K562 (cell line): ENCODE measurements around the gene NBPF20. TPM values are rescaled to one million over a fixed set of nuclear protein-coding genes. Genes with fewer than 3 reads are reported as not detected.
A peak's percentile ranks its signal among the peaks of the same experiment; 100 is the strongest.
"Not testable (repeated sequence)": the region's sequence is repeated elsewhere in the genome, so short reads cannot be mapped to it uniquely, and the experiment has no call there.

Source experiments
- ATF3 ChIP-seq, 2 experiments: fragments of 450-650 bp in 1 of 2; sonication (generic) in 1 of 2; formaldehyde crosslinking in 1 of 2; IDR thresholded peaks in 1 of 2; conservative IDR thresholded peaks in 1 of 2; 2 replicates each; pipeline versions ENCODE4 v1.6.1 to v1.8.1; 2016 to 2023; ENCODE audit warnings: mild to moderate bottlenecking in 2 of 2, moderate library complexity in 2 of 2, inconsistent platforms in 1 of 2, missing genetic modification reagents in 1 of 2
- ATF4 ChIP-seq: fragments of 450-650 bp; formaldehyde crosslinking; IDR thresholded peaks from 2 replicates; pipeline ENCODE4 v1.4.0; 2022; ENCODE audit warnings: mild to moderate bottlenecking, moderate library complexity
- CBX1 ChIP-seq: sonication (generic); IDR thresholded peaks from 2 replicates; pipeline ENCODE4 v1.6.1; 2016; ENCODE audit warnings: antibody characterized with exemption, low read depth, mild to moderate bottlenecking
- CREM ChIP-seq: IDR thresholded peaks from 2 replicates; pipeline ENCODE4 v1.6.1; 2014; ENCODE audit warnings: antibody characterized with exemption, low read depth
- CSDE1 ChIP-seq, 2 experiments: fragments of 450-650 bp; IDR thresholded peaks; 2 replicates each; pipeline ENCODE4 v1.6.1; 2016; ENCODE audit warnings: mild to moderate bottlenecking in 1 of 2
- ETV6 ChIP-seq, 3 experiments: fragments of 150-350 bp in 1 of 3; sonication (generic) in 1 of 3; formaldehyde crosslinking in 1 of 3; IDR thresholded peaks; 2 replicates each; pipeline versions ENCODE4 v1.6.1 to v1.8.0; 2014 to 2022; ENCODE audit warnings: borderline replicate concordance in 2 of 3, low read depth in 2 of 3, antibody characterized with exemption in 1 of 3, low read length in 1 of 3, mild to moderate bottlenecking in 1 of 3, missing genetic modification reagents in 1 of 3
- LEF1 ChIP-seq: fragments of 450-650 bp; IDR thresholded peaks from 2 replicates; pipeline ENCODE4 v1.6.1; 2016; ENCODE audit warnings: mild to moderate bottlenecking
- MAFF ChIP-seq: IDR thresholded peaks from 2 replicates; pipeline ENCODE4 v1.6.1; 2012; ENCODE audit warnings: low read length, improper control_type of control experiment
- NBN ChIP-seq: fragments of 450-650 bp; IDR thresholded peaks from 2 replicates; pipeline ENCODE4 v1.6.1; 2016; ENCODE audit warnings: low read depth, mild to moderate bottlenecking
- NR4A1 ChIP-seq, 2 experiments: fragments of 250-450 bp in 1 of 2; fragments of 450-650 bp in 1 of 2; sonication (Bioruptor Pico) in 1 of 2; IDR thresholded peaks; 2 replicates each; pipeline versions ENCODE4 v1.4.0 to v1.6.1; 2016 to 2020; ENCODE audit warnings: mild to moderate bottlenecking in 2 of 2, missing compliant biosample characterization in 1 of 2, missing genetic modification characterization in 1 of 2, moderate library complexity in 1 of 2
- OTX1 ChIP-seq: fragments of 450-650 bp; formaldehyde crosslinking; IDR thresholded peaks from 2 replicates; pipeline ENCODE4 v1.4.0; 2022; ENCODE audit warnings: mild to moderate bottlenecking
- PHF21A ChIP-seq: fragments of 450-650 bp; IDR thresholded peaks from 2 replicates; pipeline ENCODE4 v1.6.1; 2017; ENCODE audit warnings: low read depth, borderline replicate concordance
- PREB ChIP-seq: sonication (generic); formaldehyde crosslinking; IDR thresholded peaks from 2 replicates; pipeline ENCODE4 v1.8.1; 2023; ENCODE audit warnings: mild to moderate bottlenecking, missing genetic modification reagents
- SIN3A ChIP-seq, 2 experiments: fragments of 150-350 bp in 1 of 2; IDR thresholded peaks; 2 replicates each; pipeline ENCODE4 v1.6.1; 2011 to 2016; ENCODE audit warnings: borderline replicate concordance in 2 of 2, low read depth in 2 of 2, low read length in 2 of 2, mild to moderate bottlenecking in 2 of 2, moderate library complexity in 2 of 2; ENCODE audit not compliant: control insufficient read depth in 1 of 2
- SMAD3 ChIP-seq: fragments of 450-650 bp; formaldehyde crosslinking; conservative IDR thresholded peaks from 2 replicates; pipeline ENCODE4 v1.4.0; 2020; ENCODE audit warnings: mild to moderate bottlenecking
- TEAD2 ChIP-seq: fragments of 450-650 bp; IDR thresholded peaks from 2 replicates; pipeline ENCODE4 v1.6.1; 2016; ENCODE audit warnings: missing genetic modification characterization, control low read depth, missing compliant biosample characterization
- TOE1 ChIP-seq, 2 experiments: fragments of 450-650 bp in 1 of 2; sonication (generic) in 1 of 2; formaldehyde crosslinking in 1 of 2; IDR thresholded peaks; 2 replicates each; pipeline versions ENCODE4 v1.7.1 to v1.8.0; 2016 to 2022; ENCODE audit warnings: borderline replicate concordance in 2 of 2, mild to moderate bottlenecking in 2 of 2, antibody characterized with exemption in 1 of 2, inconsistent platforms in 1 of 2, low read depth in 1 of 2, missing genetic modification reagents in 1 of 2, moderate library complexity in 1 of 2
- TRIM28 ChIP-seq: fragments of 450-650 bp; IDR thresholded peaks from 2 replicates; pipeline ENCODE4 v1.6.1; 2017
- ZBED1 ChIP-seq: IDR thresholded peaks from 2 replicates; pipeline ENCODE4 v1.6.1; 2014
- ZC3H8 ChIP-seq: fragments of 450-650 bp; IDR thresholded peaks from 2 replicates; pipeline ENCODE4 v1.6.1; 2017
- ZNF57 ChIP-seq: fragments of 450-650 bp; formaldehyde crosslinking; IDR thresholded peaks from 2 replicates; pipeline ENCODE4 v1.4.0; 2020; ENCODE audit warnings: mild to moderate bottlenecking, moderate library complexity
- polyA plus RNA-seq, 8 experiments: library from polyadenylated mRNA; depleted of rRNA in 4 of 8; stranded (reverse) in 5 of 8; unstranded in 3 of 8; fragments of >200 nt; fragmentation: Nextera tagmentation in 2 of 8; fragmentation: Illumina TruSeq in 1 of 8; extraction: Ambion mirVana in 2 of 8; extraction: Trizol in 1 of 8; gene quantifications; 2 replicates each; pipeline versions ENCODE4 v1.2.1 to v1.2.3, GENCODE V29; 2011 to 2014; ENCODE audit warnings: inconsistent platforms in 1 of 8, missing spikeins in 1 of 8
- total RNA-seq, 7 experiments: library from RNA; depleted of rRNA in 6 of 7; stranded (reverse); fragments of >200 nt in 6 of 7; fragmentation: Illumina TruSeq in 2 of 7; extraction: Trizol in 2 of 7; gene quantifications; 2 replicates each; pipeline versions ENCODE4 v1.2.1 to v1.2.3, GENCODE V29; 2011 to 2021; ENCODE audit warnings: low replicate concordance in 1 of 7
- TF ChIP-seq, protein P1 (sequence below): fragments of 450-650 bp; formaldehyde crosslinking; IDR thresholded peaks from 2 replicates; pipeline ENCODE4 v1.4.0; 2020; ENCODE audit warnings: mild to moderate bottlenecking, moderate library complexity

Gene NBPF20
- total and polyA plus RNA-seq, 9 of the 15 experiments (the other 6 are each of a cell fraction or from before 2014, with no cell fraction given) = 0.38 to 2.7 (median 1.00) TPM

DNA sequence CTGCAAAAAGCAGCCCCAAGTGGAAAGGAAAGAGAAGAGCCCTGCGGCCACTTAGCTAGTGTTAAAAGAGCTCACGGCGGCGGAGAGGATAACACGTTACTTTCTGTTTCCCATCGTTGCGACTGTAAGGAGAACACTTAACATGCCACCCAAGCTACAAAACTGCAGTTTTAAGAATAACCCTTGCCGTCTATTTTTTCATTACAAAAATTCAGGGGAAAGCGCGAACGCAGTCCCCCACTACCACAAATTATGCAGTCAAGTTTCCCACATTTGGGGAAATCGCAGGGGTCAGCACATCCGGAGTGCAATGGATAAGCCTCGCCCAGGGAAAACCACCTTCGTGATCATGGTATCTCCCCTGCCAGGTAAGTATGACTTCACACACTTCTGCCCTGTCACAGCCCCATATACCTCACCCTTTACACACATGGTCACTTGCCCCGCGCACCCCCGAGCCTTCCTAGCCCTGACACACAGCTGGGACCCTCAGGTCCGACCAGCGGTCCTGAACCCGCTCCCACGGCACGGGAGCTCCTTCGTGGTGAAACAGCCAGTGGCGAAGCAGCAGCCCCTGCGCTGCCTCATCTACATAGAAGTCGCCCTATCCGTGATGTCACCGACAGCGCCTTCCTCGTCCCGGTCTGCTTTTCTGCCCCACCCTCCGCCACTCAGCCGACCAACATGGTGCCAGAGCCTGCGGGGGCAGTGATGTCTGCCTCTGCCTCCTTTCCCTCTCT, 40.2 kb upstream of the NBPF20 start (continued):
- peak; percentile 94 for TF ChIP-seq SMAD3
- TF ChIP-seq, protein P1, sequence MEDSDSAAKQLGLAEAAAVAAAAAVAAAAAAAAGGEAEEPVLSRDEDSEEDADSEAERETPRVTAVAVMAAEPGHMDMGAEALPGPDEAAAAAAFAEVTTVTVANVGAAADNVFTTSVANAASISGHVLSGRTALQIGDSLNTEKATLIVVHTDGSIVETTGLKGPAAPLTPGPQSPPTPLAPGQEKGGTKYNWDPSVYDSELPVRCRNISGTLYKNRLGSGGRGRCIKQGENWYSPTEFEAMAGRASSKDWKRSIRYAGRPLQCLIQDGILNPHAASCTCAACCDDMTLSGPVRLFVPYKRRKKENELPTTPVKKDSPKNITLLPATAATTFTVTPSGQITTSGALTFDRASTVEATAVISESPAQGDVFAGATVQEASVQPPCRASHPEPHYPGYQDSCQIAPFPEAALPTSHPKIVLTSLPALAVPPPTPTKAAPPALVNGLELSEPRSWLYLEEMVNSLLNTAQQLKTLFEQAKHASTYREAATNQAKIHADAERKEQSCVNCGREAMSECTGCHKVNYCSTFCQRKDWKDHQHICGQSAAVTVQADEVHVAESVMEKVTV (CRISPR knock-in tag) = peak; percentile 66
- peak in 1 of 2 experiments; percentile 99; a peak in 2 of 4 replicates for TF ChIP-seq CSDE1 (IDR thresholded peaks at IDR 0.05)
- TF ChIP-seq ATF3 (IDR thresholded peaks at IDR 0.05) = peak; percentile 40; the same call in 1 of the 2 replicates
- TF ChIP-seq ATF3 (CRISPR knock-in tag; conservative IDR thresholded peaks at IDR 0.05) = peak; percentile 65; the same call in 1 of the 2 replicates
- peak; percentile 99 for TF ChIP-seq ZC3H8
- TF ChIP-seq ATF4 = peak; percentile 88
- peak; percentile 76 for TF ChIP-seq MAFF
- peak; percentile 85; the same call in 1 of the 2 replicates for TF ChIP-seq TOE1 (IDR thresholded peaks at IDR 0.05; ENCODE audit: borderline replicate concordance)
- not testable (repeated sequence) for TF ChIP-seq TOE1 (CRISPR knock-in tag; IDR thresholded peaks at IDR 0.05; ENCODE audit: borderline replicate concordance, low read depth); ETV6 (CRISPR knock-in tag; IDR thresholded peaks at IDR 0.05; ENCODE audit: borderline replicate concordance); NR4A1 (tag; IDR thresholded peaks at IDR 0.05)
- TF ChIP-seq LEF1 = peak; percentile 69; the same call in 1 of the 2 replicates
- TF ChIP-seq SIN3A (IDR thresholded peaks at IDR 0.05; ENCODE audit: borderline replicate concordance in 2 of 2, control insufficient read depth in 1 of 2, low read depth in 2 of 2, low read length in 2 of 2) = peak; percentile 77 to 97; a peak in 2 of 4 replicates
- peak; percentile 93 for TF ChIP-seq NBN
- TF ChIP-seq TEAD2 (tag) = peak; percentile 21; the same call in 1 of the 2 replicates
- TF ChIP-seq ETV6 (IDR thresholded peaks at IDR 0.05; ENCODE audit: borderline replicate concordance in 1 of 2, low read depth in 2 of 2, low read length in 1 of 2) = peak in 1 of 2 experiments; percentile 80; a peak in 1 of 4 replicates
- peak; percentile 62; the same call in 1 of the 2 replicates for TF ChIP-seq PHF21A
- TF ChIP-seq OTX1 = peak; percentile 99
- peak; percentile 82; the same call in 1 of the 2 replicates for TF ChIP-seq NR4A1 (CRISPR knock-in tag; IDR thresholded peaks at IDR 0.05)
- peak; percentile 99 for TF ChIP-seq ZBED1
- 0 out of 2 replicates have a peak, but pooled peaks have one; percentile 58 for TF ChIP-seq PREB
- peak; percentile 100 for TF ChIP-seq CBX1
- 0 out of 2 replicates have a peak, but pooled peaks have one; percentile 26 for TF ChIP-seq CREM
- TF ChIP-seq ZNF57 = peak; percentile 76; the same call in 1 of the 2 replicates
- peak; percentile 74 for TF ChIP-seq TRIM28
